ENCODE measurements around the gene HLCS. TPM values are rescaled to one million over a fixed set of nuclear protein-coding genes. Genes with fewer than 3 reads are reported as not detected.
"Not testable (repeated sequence)": the region's sequence is repeated elsewhere in the genome, so short reads cannot be mapped to it uniquely, and the experiment has no call there.

HLCS gene
- total and polyA plus RNA-seq, 2 donors (not counting 1 experiment from before 2014, with no cell fraction given): 23.1 to 40.0 TPM

- Histone ChIP-seq H3K27ac (ENCODE audit: insufficient read depth, low read length) (peak overlapping the region; percentile 63), H4K20me1 (ENCODE audit: control insufficient read depth, extremely low read depth, insufficient read depth, low read length) (no peaks in the 10 kb centered on the region), H2AFZ (ENCODE audit: low read length) (peak overlapping the region; percentile 93), H3K9ac (ENCODE audit: insufficient read depth, low read length) (peak overlapping the region; percentile 66), H3K27me3 (ENCODE audit: control insufficient read depth, insufficient read depth, low read length) (no peaks in the 10 kb centered on the region), H3K79me2 (ENCODE audit: control insufficient read depth, insufficient read depth, low read length) (no peaks in the 10 kb centered on the region), H3K9me3 (ENCODE audit: control insufficient read depth, insufficient read depth, low read depth, low read length) (no peaks in the 10 kb centered on the region), H3K36me3 (ENCODE audit: control insufficient read depth, insufficient read depth, low read length) (no peaks in the 10 kb centered on the region), H3K4me1 (ENCODE audit: control insufficient read depth, extremely low read depth, insufficient read depth, low read length) (no peaks in the 10 kb centered on the region), H3K4me3 (replicated peaks in 1 of 4; ENCODE audit: control extremely low read depth in 1 of 4, insufficient read depth in 1 of 4, low read depth in 3 of 4, low read length in 4 of 4) (peak overlapping the region; percentile 32 to 67 (median 48)), H3K4me2 (ENCODE audit: extremely low read depth, insufficient read depth, low read length) (peak overlapping the region; percentile 69)
- TF ChIP-seq CTCF (conservative IDR thresholded peaks at IDR 0.05 in 1 of 2, IDR thresholded peaks at IDR 0.05 in 1 of 2; ENCODE audit: low read depth in 1 of 2, low read length in 2 of 2) (peak; percentile 34 to 36), EZH2 (IDR thresholded peaks at IDR 0.05; ENCODE audit: low read length, missing control alignments) (no peak)
- peak; percentile 89 to 93 for DNase-seq (ENCODE audit: low read depth in 2 of 2)
These were observed 23.4 kb upstream of the HLCS start for GRCh38 chr21:36989699-36990507.

- H3K36me3 ChIP-seq (ENCODE audit: control insufficient read depth, insufficient read depth, low read length); H3K4me1 ChIP-seq (ENCODE audit: control insufficient read depth, extremely low read depth, insufficient read depth, low read length); H3K9me3 ChIP-seq (ENCODE audit: control insufficient read depth, insufficient read depth, low read depth, low read length); DNase-seq (ENCODE audit: low read depth in 2 of 2); H3K27me3 ChIP-seq (ENCODE audit: control insufficient read depth, insufficient read depth, low read length); H4K20me1 ChIP-seq (ENCODE audit: control insufficient read depth, extremely low read depth, insufficient read depth, low read length); H3K79me2 ChIP-seq (ENCODE audit: control insufficient read depth, insufficient read depth, low read length): not testable (repeated sequence)
- Histone ChIP-seq H3K4me3 (replicated peaks in 1 of 4; ENCODE audit: control extremely low read depth in 1 of 4, insufficient read depth in 1 of 4, low read depth in 3 of 4, low read length in 4 of 4) (peak overlapping the region; percentile 32 to 67 (median 48)), H3K4me2 (ENCODE audit: extremely low read depth, insufficient read depth, low read length) (peak overlapping the region; percentile 66), H3K27ac (ENCODE audit: insufficient read depth, low read length) (peak overlapping the region; percentile 63), H3K9ac (ENCODE audit: insufficient read depth, low read length) (peak overlapping the region; percentile 66), H2AFZ (ENCODE audit: low read length) (peak overlapping the region; percentile 73)
These were observed 22.8 kb upstream of the HLCS start for GRCh38 chr21:36989199-36989698.

GRCh38 chr21:36988536-36988935 lies 22.1 kb upstream of the HLCS start:
- Histone ChIP-seq H3K79me2 (ENCODE audit: control insufficient read depth, insufficient read depth, low read length) (no peaks in the 10 kb centered on the region), H3K27me3 (ENCODE audit: control insufficient read depth, insufficient read depth, low read length) (no peaks in the 10 kb centered on the region), H3K27ac (ENCODE audit: insufficient read depth, low read length) (no peak overlapping the region), H4K20me1 (ENCODE audit: control insufficient read depth, extremely low read depth, insufficient read depth, low read length) (no peaks in the 10 kb centered on the region), H3K9ac (ENCODE audit: insufficient read depth, low read length) (no peak overlapping the region), H3K4me1 (ENCODE audit: control insufficient read depth, extremely low read depth, insufficient read depth, low read length) (no peaks in the 10 kb centered on the region), H3K36me3 (ENCODE audit: control insufficient read depth, insufficient read depth, low read length) (no peaks in the 10 kb centered on the region), H3K4me2 (ENCODE audit: extremely low read depth, insufficient read depth, low read length) (no peak overlapping the region), H2AFZ (ENCODE audit: low read length) (no peak overlapping the region), H3K4me3 (replicated peaks in 1 of 4; ENCODE audit: control extremely low read depth in 1 of 4, insufficient read depth in 1 of 4, low read depth in 3 of 4, low read length in 4 of 4) (no peak overlapping the region), H3K9me3 (ENCODE audit: control insufficient read depth, insufficient read depth, low read depth, low read length) (no peaks in the 10 kb centered on the region)
- TF ChIP-seq EZH2 (IDR thresholded peaks at IDR 0.05; ENCODE audit: low read length, missing control alignments) (no peak), CTCF (conservative IDR thresholded peaks at IDR 0.05 in 1 of 2, IDR thresholded peaks at IDR 0.05 in 1 of 2; ENCODE audit: low read depth in 1 of 2, low read length in 2 of 2) (no peak)
- DNase-seq (ENCODE audit: low read depth in 2 of 2): no peak
